Astrocyte (in vitro differentiated cells and primary cell): Measurements from ENCODE around the gene UGT2B7. TPM values are rescaled to one million over a fixed set of nuclear protein-coding genes. Genes with fewer than 3 reads are reported as not detected.
A peak's percentile ranks its signal among the peaks of the same experiment; 100 is the strongest.

Source experiments
- DNase-seq: peaks from one replicate; pipeline ENCODE4 v3.0.0-alpha.2; 2010; ENCODE audit warnings: low read depth
- FAIRE-seq: peaks from 2 replicates; lab custom pipeline; 2011; peaks lifted over from hg19 to GRCh38; lab: Jason Lieb, UNC
- H2AFZ ChIP-seq: 2 replicates; pipeline ENCODE4 v1.6.0; 2012; ENCODE audit warnings: low read depth, low read length, inconsistent platforms
- H3K27ac ChIP-seq: 2 replicates; pipeline ENCODE4 v1.5.1; 2011; ENCODE audit warnings: low read depth, low read length, inconsistent platforms
- H3K27me3 ChIP-seq: 2 replicates; pipeline ENCODE4 v1.6.0; 2011; ENCODE audit warnings: low read length, inconsistent platforms; ENCODE audit not compliant: insufficient read depth
- H3K36me3 ChIP-seq: 2 replicates; pipeline ENCODE4 v1.5.1; 2011; ENCODE audit warnings: low read length, inconsistent platforms; ENCODE audit not compliant: insufficient read depth
- H3K4me1 ChIP-seq: 2 replicates; pipeline ENCODE4 v1.5.1; 2011; ENCODE audit warnings: low read length, inconsistent platforms; ENCODE audit not compliant: insufficient read depth
- H3K4me2 ChIP-seq: 2 replicates; pipeline ENCODE4 v1.6.0; 2012; ENCODE audit warnings: low read length, inconsistent platforms
- H3K4me3 ChIP-seq: 2 replicates; pipeline ENCODE4 v1.5.1; 2011; ENCODE audit warnings: low read depth, mild to moderate bottlenecking, low read length, inconsistent platforms; ENCODE audit not compliant: insufficient read depth
- H3K79me2 ChIP-seq: 2 replicates; pipeline ENCODE4 v1.6.0; 2012; ENCODE audit warnings: mild to moderate bottlenecking, low read length, inconsistent platforms; ENCODE audit not compliant: insufficient read depth
- H3K9ac ChIP-seq: 2 replicates; pipeline ENCODE4 v1.6.0; 2012; ENCODE audit warnings: mild to moderate bottlenecking, low read length, inconsistent platforms
- H3K9me3 ChIP-seq: 2 replicates; pipeline ENCODE4 v1.5.1; 2012; ENCODE audit warnings: low read depth, mild to moderate bottlenecking, low read length, inconsistent platforms; ENCODE audit not compliant: insufficient read depth
- H4K20me1 ChIP-seq: 2 replicates; pipeline ENCODE4 v1.6.0; 2012; ENCODE audit warnings: low read length, inconsistent platforms; ENCODE audit not compliant: insufficient read depth
- H3K27ac Mint-ChIP-seq: one replicate; pipeline ENCODE4 v1.8.0; 2021; ENCODE audit warnings: mild to moderate bottlenecking, mixed read lengths; ENCODE audit not compliant: unreplicated experiment
- H3K27me3 Mint-ChIP-seq: one replicate; pipeline ENCODE4 v1.8.0; 2021; ENCODE audit warnings: low read depth, mixed read lengths; ENCODE audit not compliant: unreplicated experiment
- H3K36me3 Mint-ChIP-seq: one replicate; pipeline ENCODE4 v1.8.0; 2021; ENCODE audit warnings: low read depth, mixed read lengths; ENCODE audit not compliant: unreplicated experiment
- H3K4me1 Mint-ChIP-seq: one replicate; pipeline ENCODE4 v1.8.0; 2021; ENCODE audit warnings: low read depth, mixed read lengths; ENCODE audit not compliant: unreplicated experiment
- H3K4me3 Mint-ChIP-seq: one replicate; pipeline ENCODE4 v1.8.0; 2021; ENCODE audit warnings: mild to moderate bottlenecking, moderate library complexity, mixed read lengths; ENCODE audit not compliant: unreplicated experiment
- H3K9me3 Mint-ChIP-seq: one replicate; pipeline ENCODE4 v1.8.0; 2021; ENCODE audit warnings: mild to moderate bottlenecking, mixed read lengths; ENCODE audit not compliant: unreplicated experiment
- CTCF ChIP-seq: IDR thresholded peaks from 2 replicates; pipeline ENCODE4 v1.5.1; 2011; ENCODE audit warnings: low read depth, mild to moderate bottlenecking, inconsistent platforms, low read length, moderate library complexity; ENCODE audit not compliant: insufficient read depth
- EZH2 ChIP-seq: IDR thresholded peaks from 2 replicates; pipeline ENCODE4 v1.6.1; 2012; ENCODE audit warnings: mild to moderate bottlenecking, low read length, inconsistent platforms; ENCODE audit not compliant: insufficient read depth
- total RNA-seq: library from RNA; stranded (reverse); gene quantifications from 2 replicates; pipeline ENCODE4 v1.2.1, GENCODE V29; 2021

The UGT2B7 gene
- total RNA-seq, 1 donor from 2014 or later, result 0.25 TPM

GRCh38 chr4:69054578-69055200, 41.6 kb upstream of the UGT2B7 start:
- FAIRE-seq, result no peak
- Mint-ChIP-seq H3K9me3 (no peaks in the 10 kb centered on the region), H3K27me3 (no peaks in the 10 kb centered on the region), H3K36me3 (no peaks in the 10 kb centered on the region), H3K27ac (peak overlapping the region; percentile 92), H3K4me1 (peaks cover 26% of the 10 kb centered on the region), H3K4me3 (no peak overlapping the region)
- no peaks in the 10 kb centered on the region for H4K20me1 ChIP-seq
- H2AFZ ChIP-seq, result peak overlapping the region; percentile 77
- H3K27ac ChIP-seq, result peak overlapping the region; percentile 49
- no peak overlapping the region for H3K9ac ChIP-seq
- no peaks in the 10 kb centered on the region for H3K79me2 ChIP-seq
- H3K4me1 ChIP-seq, result peaks cover 13% of the 10 kb centered on the region
- peak overlapping the region; percentile 40 for H3K4me2 ChIP-seq
- no peaks in the 10 kb centered on the region for H3K27me3 ChIP-seq
- no peaks in the 10 kb centered on the region for H3K36me3 ChIP-seq
- DNase-seq, result peak; percentile 89
- no peaks in the 10 kb centered on the region for H3K9me3 ChIP-seq
- TF ChIP-seq CTCF (no peak), EZH2 (no peak)
- H3K4me3 ChIP-seq, result no peak overlapping the region

- Mint-ChIP-seq H3K9me3 (no peaks in the 10 kb centered on the region), H3K36me3 (no peaks in the 10 kb centered on the region), H3K27ac (no peak overlapping the region), H3K4me1 (peaks cover 26% of the 10 kb centered on the region), H3K27me3 (no peaks in the 10 kb centered on the region), H3K4me3 (no peak overlapping the region)
- Histone ChIP-seq H3K9ac (no peak overlapping the region), H3K36me3 (no peaks in the 10 kb centered on the region), H2AFZ (no peak overlapping the region), H3K27ac (no peak overlapping the region), H3K27me3 (no peaks in the 10 kb centered on the region), H3K4me2 (no peak overlapping the region), H3K9me3 (no peaks in the 10 kb centered on the region), H3K4me1 (peaks cover 13% of the 10 kb centered on the region), H3K4me3 (no peak overlapping the region), H4K20me1 (no peaks in the 10 kb centered on the region), H3K79me2 (no peaks in the 10 kb centered on the region)
- FAIRE-seq, result no peak
- TF ChIP-seq CTCF (no peak), EZH2 (no peak)
- DNase-seq, result no peak
Observed at GRCh38 chr4:69056150-69056549, 40.1 kb upstream of the UGT2B7 start.

GRCh38 chr4:69056921-69057550, 39.2 kb upstream of the UGT2B7 start:
- H3K27me3 ChIP-seq, result no peaks in the 10 kb centered on the region
- peaks cover 26% of the 10 kb centered on the region for H3K4me1 Mint-ChIP-seq
- peak overlapping the region; percentile 67 for H3K4me2 ChIP-seq
- H3K4me3 ChIP-seq, result no peak overlapping the region
- DNase-seq (peak; percentile 45), FAIRE-seq (no peak)
- peak overlapping the region; percentile 63 for H2AFZ ChIP-seq
- H3K9me3 ChIP-seq, result no peaks in the 10 kb centered on the region
- no peaks in the 10 kb centered on the region for H4K20me1 ChIP-seq
- no peak overlapping the region for H3K9ac ChIP-seq
- H3K27ac ChIP-seq, result no peak overlapping the region
- H3K9me3 Mint-ChIP-seq, result no peaks in the 10 kb centered on the region
- H3K27ac Mint-ChIP-seq, result peak overlapping the region; percentile 86
- H3K79me2 ChIP-seq, result no peaks in the 10 kb centered on the region
- no peaks in the 10 kb centered on the region for H3K27me3 Mint-ChIP-seq
- peak overlapping the region; percentile 55 for H3K4me3 Mint-ChIP-seq
- no peaks in the 10 kb centered on the region for H3K36me3 ChIP-seq
- peaks cover 13% of the 10 kb centered on the region for H3K4me1 ChIP-seq
- no peak for TF ChIP-seq EZH2
- no peak for TF ChIP-seq CTCF
- no peaks in the 10 kb centered on the region for H3K36me3 Mint-ChIP-seq
